ENCODE results near the gene LRRC4.
A peak's percentile ranks its signal among the peaks of the same experiment; 100 is the strongest.

Gene LRRC4

GRCh38 chr7:128005759-128006159, 25.5 kb downstream of the LRRC4 start:
- DNase-seq (ENCODE audit: low spot score), result no peak
- no peak for TF ChIP-seq CTCF (IDR thresholded peaks at IDR 0.05; ENCODE audit: extremely low read depth, missing control alignments)

GRCh38 chr7:128005117-128005516, 26.1 kb downstream of the LRRC4 start:
- no peak for DNase-seq (ENCODE audit: low spot score)

GRCh38 chr7:128004623-128005022, 26.6 kb downstream of the LRRC4 start:
- DNase-seq (ENCODE audit: low spot score), result no peak
- no peak for TF ChIP-seq CTCF (IDR thresholded peaks at IDR 0.05; ENCODE audit: extremely low read depth, missing control alignments)

More at GRCh38 chr7:128005117-128005516, 26.1 kb downstream of the LRRC4 start:
- no peak for TF ChIP-seq CTCF (IDR thresholded peaks at IDR 0.05; ENCODE audit: extremely low read depth, missing control alignments)

GRCh38 chr7:128003787-128004186, 27.4 kb downstream of the LRRC4 start:
- no peak for TF ChIP-seq CTCF (IDR thresholded peaks at IDR 0.05; ENCODE audit: extremely low read depth, missing control alignments)
- no peak for DNase-seq (ENCODE audit: low spot score)

- TF ChIP-seq CTCF (IDR thresholded peaks at IDR 0.05; ENCODE audit: extremely low read depth, missing control alignments), result no peak
- DNase-seq (ENCODE audit: low spot score), result peak; percentile 25
These were observed 28.1 kb downstream of the LRRC4 start for GRCh38 chr7:128003167-128003566.

GRCh38 chr7:128000854-128001265, 30.4 kb downstream of the LRRC4 start:
- DNase-seq (ENCODE audit: low spot score), result peak; percentile 47

GRCh38 chr7:128000048-128000447, 31.2 kb downstream of the LRRC4 start:
- no peak for DNase-seq (ENCODE audit: low spot score)
- TF ChIP-seq CTCF (IDR thresholded peaks at IDR 0.05; ENCODE audit: extremely low read depth, missing control alignments), result no peak

More at GRCh38 chr7:128000854-128001265, 30.4 kb downstream of the LRRC4 start:
- no peak for TF ChIP-seq CTCF (IDR thresholded peaks at IDR 0.05; ENCODE audit: extremely low read depth, missing control alignments)
